CD14-positive monocyte (primary cell): Measurements from ENCODE around the gene HMOX2. TPM values are rescaled to one million over a fixed set of nuclear protein-coding genes. Genes with fewer than 3 reads are reported as not detected.

Experiments
- DNase-seq, 3 donors: peaks; one replicate each; pipeline ENCODE4 v3.0.0-alpha.2; 2011 to 2022
- H2AFZ ChIP-seq: 2 replicates; pipeline ENCODE4 v1.6.0; 2012; ENCODE audit warnings: mild to moderate bottlenecking, low read depth, low read length, inconsistent platforms; ENCODE audit not compliant: insufficient read depth, poor library complexity, severe bottlenecking
- H3K27ac ChIP-seq, 2 donors: 1 replicate in 1 of 2; 2 replicates in 1 of 2; pipeline ENCODE4 v1.5.1; 2012 to 2013; ENCODE audit warnings: low read length in 2 of 2, control low read depth in 1 of 2, inconsistent platforms in 1 of 2, low read depth in 1 of 2, mild to moderate bottlenecking in 1 of 2
- H3K27me3 ChIP-seq, 2 donors: one replicate each; pipeline versions ENCODE4 v1.6.0 to v1.6.1; 2011 to 2013; ENCODE audit warnings: low read length in 2 of 2; ENCODE audit not compliant: control insufficient read depth in 2 of 2, insufficient read depth in 2 of 2
- H3K36me3 ChIP-seq, 2 donors: replicated peaks in 1 of 2; 1 replicate in 1 of 2; 2 replicates in 1 of 2; pipeline versions ENCODE4 v1.5.1 to v1.6.1; 2012 to 2013; ENCODE audit warnings: low read length in 2 of 2, control low read depth in 1 of 2, inconsistent platforms in 1 of 2, mild to moderate bottlenecking in 1 of 2; ENCODE audit not compliant: insufficient read depth in 2 of 2, control insufficient read depth in 1 of 2
- H3K4me1 ChIP-seq, 2 donors: 1 replicate in 1 of 2; 2 replicates in 1 of 2; pipeline versions ENCODE4 v1.5.1 to v1.6.1; 2012 to 2013; ENCODE audit warnings: low read length in 2 of 2, control low read depth in 1 of 2, inconsistent platforms in 1 of 2, mild to moderate bottlenecking in 1 of 2, moderate library complexity in 1 of 2; ENCODE audit not compliant: insufficient read depth in 2 of 2, control insufficient read depth in 1 of 2
- H3K4me2 ChIP-seq: replicated peaks from 2 replicates; pipeline ENCODE3; 2012; ENCODE audit warnings: low read length, moderate library complexity, mild to moderate bottlenecking; ENCODE audit not compliant: poor library complexity, severe bottlenecking; ENCODE audit errors: extremely low read depth
- H3K4me3 ChIP-seq, 3 experiments: fragments of 200-600 bp in 1 of 3; sonication (generic) in 1 of 3; replicated peaks in 1 of 3; 1 replicate in 2 of 3; 2 replicates in 1 of 3; pipeline ENCODE4 v1.5.1; 2011 to 2013; ENCODE audit warnings: low read length in 3 of 3, mild to moderate bottlenecking in 3 of 3, control low read depth in 2 of 3, low read depth in 2 of 3, inconsistent platforms in 1 of 3, moderate library complexity in 1 of 3
- H3K79me2 ChIP-seq: 2 replicates; pipeline ENCODE4 v1.6.0; 2012; ENCODE audit warnings: mild to moderate bottlenecking, control low read depth, inconsistent platforms, low read length, moderate library complexity; ENCODE audit not compliant: insufficient read depth
- H3K9ac ChIP-seq: 2 replicates; pipeline ENCODE4 v1.6.0; 2017; ENCODE audit warnings: low read length, mild to moderate bottlenecking; ENCODE audit not compliant: insufficient read depth, poor library complexity, severe bottlenecking
- H3K9me3 ChIP-seq, 2 donors: replicated peaks in 1 of 2; 1 replicate in 1 of 2; 2 replicates in 1 of 2; pipeline versions ENCODE4 v1.5.1 to v1.6.1; 2012 to 2013; ENCODE audit warnings: low read length in 2 of 2, control low read depth in 1 of 2; ENCODE audit not compliant: control insufficient read depth in 1 of 2, insufficient read depth in 1 of 2
- H4K20me1 ChIP-seq: 2 replicates; pipeline ENCODE4 v1.6.0; 2012; ENCODE audit warnings: mild to moderate bottlenecking, low read length, control low read depth, moderate library complexity; ENCODE audit not compliant: insufficient read depth
- H3K27ac Mint-ChIP-seq, 7 donors: one replicate each; pipeline ENCODE4 v1.8.0; 2020; ENCODE audit warnings: mild to moderate bottlenecking in 7 of 7, mixed read lengths in 7 of 7, moderate library complexity in 6 of 7, inconsistent platforms in 2 of 7
- H3K27me3 Mint-ChIP-seq, 3 donors: one replicate each; pipeline ENCODE4 v1.8.0; 2021 to 2022; ENCODE audit warnings: low read depth in 3 of 3, mild to moderate bottlenecking in 3 of 3, mixed read lengths in 3 of 3, moderate library complexity in 3 of 3, inconsistent platforms in 1 of 3
- H3K36me3 Mint-ChIP-seq, 2 donors: one replicate each; pipeline ENCODE4 v1.8.0; 2020; ENCODE audit warnings: mixed read lengths in 2 of 2, inconsistent platforms in 1 of 2, mild to moderate bottlenecking in 1 of 2
- H3K4me1 Mint-ChIP-seq: one replicate; pipeline ENCODE4 v1.8.0; 2020; ENCODE audit warnings: mild to moderate bottlenecking, mixed read lengths
- H3K4me3 Mint-ChIP-seq, 2 donors: one replicate each; pipeline ENCODE4 v1.8.0; 2020; ENCODE audit warnings: mild to moderate bottlenecking in 2 of 2, mixed read lengths in 2 of 2, moderate library complexity in 1 of 2
- H3K9me3 Mint-ChIP-seq, 7 donors: one replicate each; pipeline ENCODE4 v1.8.0; 2020 to 2022; ENCODE audit warnings: mixed read lengths in 7 of 7, mild to moderate bottlenecking in 6 of 7, moderate library complexity in 6 of 7, inconsistent platforms in 2 of 7
- WGBS: methylation state at CpG from one replicate; pipeline ENCODE4 v1.1.5; 2013; ENCODE audit warnings: missing lambda C conversion rate; ENCODE audit not compliant: insufficient coverage; 5-methylcytosine and 5-hydroxymethylcytosine counted together
- intact Hi-C, 2 donors: fragments of 100-400 bp; cut with micrococcal nuclease; formaldehyde crosslinking; loops; one replicate each; pipeline versions ENCODE4 v1.15.0 to v1.15.1; 2023
- polyA plus RNA-seq, 3 donors: library from polyadenylated mRNA; depleted of rRNA in 1 of 3; unstranded in 2 of 3; stranded (reverse) in 1 of 3; fragments of 300-500 nt in 2 of 3; fragments of >200 nt in 1 of 3; fragmentation: Illumina TruSeq in 2 of 3; gene quantifications; 1 replicate in 2 of 3; 2 replicates in 1 of 3; pipeline ENCODE4 v1.2.3, GENCODE V29; 2012 to 2021
- TF ChIP-seq, protein P1 (sequence below): fragments of 200-600 bp; IDR thresholded peaks from one replicate; pipeline ENCODE4 v1.8.0; 2022; ENCODE audit warnings: antibody characterized with exemption, mild to moderate bottlenecking

HMOX2 gene
- polyA plus RNA-seq, 3 donors = 21.7 to 33.2 (median 25.0) TPM

DNA sequence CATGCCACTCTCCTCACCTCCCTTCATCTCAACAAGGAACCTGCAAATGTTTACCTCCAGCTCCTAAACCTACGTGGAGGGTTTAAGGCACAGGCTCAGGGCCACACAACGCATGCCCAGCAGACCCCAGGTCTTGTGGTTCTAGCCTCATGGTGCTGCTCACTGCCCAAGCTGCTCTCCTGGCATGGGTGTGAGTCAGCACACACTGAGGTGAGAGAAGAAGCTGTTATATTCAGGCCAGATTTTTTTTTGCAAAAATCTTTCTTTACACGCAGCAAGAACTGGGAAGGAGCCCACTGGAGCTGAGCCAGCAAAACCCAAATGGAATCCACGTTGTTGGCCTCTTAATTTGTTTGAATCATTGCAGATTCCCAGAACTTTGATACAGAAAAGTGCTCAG lies 74.4 kb downstream of the HMOX2 start:
- Mint-ChIP-seq H3K36me3 (no peaks in the 10 kb centered on the region), H3K4me3 (no peak overlapping the region), H3K27ac (no peak overlapping the region), H3K27me3 (peaks cover 5 to 8% (median 5%) of the 10 kb centered on the region in 3 donors), H3K9me3 (peaks cover 0 to 1% (median 0%) of the 10 kb centered on the region in 7 donors), H3K4me1 (peaks cover 4% of the 10 kb centered on the region)
- Histone ChIP-seq H3K79me2 (no peaks in the 10 kb centered on the region), H3K4me3 (no peak overlapping the region), H3K27ac (no peak overlapping the region), H3K27me3 (no peaks in the 10 kb centered on the region), H3K9me3 (no peaks in the 10 kb centered on the region), H2AFZ (peak overlapping the region; percentile 24), H3K9ac (no peak overlapping the region), H3K4me1 (peaks cover 4 to 6% of the 10 kb centered on the region in 2 donors), H3K4me2 (no peak overlapping the region), H3K36me3 (no peaks in the 10 kb centered on the region), H4K20me1 (no peaks in the 10 kb centered on the region)
- TF ChIP-seq, protein P1, sequence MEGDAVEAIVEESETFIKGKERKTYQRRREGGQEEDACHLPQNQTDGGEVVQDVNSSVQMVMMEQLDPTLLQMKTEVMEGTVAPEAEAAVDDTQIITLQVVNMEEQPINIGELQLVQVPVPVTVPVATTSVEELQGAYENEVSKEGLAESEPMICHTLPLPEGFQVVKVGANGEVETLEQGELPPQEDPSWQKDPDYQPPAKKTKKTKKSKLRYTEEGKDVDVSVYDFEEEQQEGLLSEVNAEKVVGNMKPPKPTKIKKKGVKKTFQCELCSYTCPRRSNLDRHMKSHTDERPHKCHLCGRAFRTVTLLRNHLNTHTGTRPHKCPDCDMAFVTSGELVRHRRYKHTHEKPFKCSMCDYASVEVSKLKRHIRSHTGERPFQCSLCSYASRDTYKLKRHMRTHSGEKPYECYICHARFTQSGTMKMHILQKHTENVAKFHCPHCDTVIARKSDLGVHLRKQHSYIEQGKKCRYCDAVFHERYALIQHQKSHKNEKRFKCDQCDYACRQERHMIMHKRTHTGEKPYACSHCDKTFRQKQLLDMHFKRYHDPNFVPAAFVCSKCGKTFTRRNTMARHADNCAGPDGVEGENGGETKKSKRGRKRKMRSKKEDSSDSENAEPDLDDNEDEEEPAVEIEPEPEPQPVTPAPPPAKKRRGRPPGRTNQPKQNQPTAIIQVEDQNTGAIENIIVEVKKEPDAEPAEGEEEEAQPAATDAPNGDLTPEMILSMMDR = no peak
- 73% methylated on average over 3 of the region's 4 CpGs for WGBS
- intact Hi-C loops = no loop called here
- DNase-seq = no peak

DNA sequence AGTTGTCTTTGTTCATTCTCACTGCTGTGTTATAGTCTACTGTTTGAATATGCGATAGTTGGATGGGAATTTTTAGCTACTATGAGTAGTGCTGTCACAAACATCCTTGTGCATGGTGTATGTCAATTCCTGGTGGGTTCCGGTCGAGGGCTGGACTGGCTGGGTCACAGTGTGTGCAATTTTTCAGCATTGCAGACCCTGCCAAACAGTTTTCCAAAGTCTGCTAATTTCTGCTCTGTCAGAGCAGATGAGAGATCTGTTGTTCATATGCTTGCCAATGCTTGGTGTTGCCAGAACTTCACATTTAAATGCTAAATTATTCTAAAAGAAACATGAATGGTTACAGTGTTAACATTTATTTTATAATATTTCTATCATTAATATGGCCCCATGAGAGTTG lies 76.3 kb downstream of the HMOX2 start:
- H3K4me1 ChIP-seq = peaks cover 4 to 6% of the 10 kb centered on the region in 2 donors
- Mint-ChIP-seq H3K27ac (no peak overlapping the region), H3K4me3 (no peak overlapping the region), H3K27me3 (peaks cover 5 to 17% (median 11%) of the 10 kb centered on the region in 3 donors), H3K4me1 (peaks cover 4% of the 10 kb centered on the region), H3K9me3 (peaks cover 0 to 1% (median 0%) of the 10 kb centered on the region in 7 donors), H3K36me3 (no peaks in the 10 kb centered on the region)
- no peaks in the 10 kb centered on the region for H3K9me3 ChIP-seq
- no peaks in the 10 kb centered on the region for H3K36me3 ChIP-seq
- H2AFZ ChIP-seq = no peak overlapping the region
- intact Hi-C loops = no loop called here
- H3K4me2 ChIP-seq = no peak overlapping the region
- H3K4me3 ChIP-seq = no peak overlapping the region
- H3K27ac ChIP-seq = no peak overlapping the region
- H3K79me2 ChIP-seq = no peaks in the 10 kb centered on the region
- 83% methylated on average over 2 of the region's 3 CpGs for WGBS
- TF ChIP-seq, protein P1 = no peak
- H3K9ac ChIP-seq = no peak overlapping the region
- H3K27me3 ChIP-seq = no peaks in the 10 kb centered on the region
- DNase-seq = no peak
- no peaks in the 10 kb centered on the region for H4K20me1 ChIP-seq
